Skeletal muscle cell (primary cell): ENCODE results near the gene ASPHD2.

Experiments
- DNase-seq: peaks from one replicate; pipeline ENCODE4 v3.0.0-alpha.2; 2010; ENCODE audit warnings: low read depth
- H3K4me3 ChIP-seq: 2 replicates; pipeline ENCODE4 v1.5.1; 2011; ENCODE audit warnings: low read depth, mild to moderate bottlenecking, control low read depth, low read length, moderate library complexity

Gene ASPHD2

GRCh38 chr22:26485806-26486390 lies 56.8 kb downstream of the ASPHD2 start:
- H3K4me3 ChIP-seq, result no peak overlapping the region
- DNase-seq, result no peak

GRCh38 chr22:26486394-26486793 lies 57.3 kb downstream of the ASPHD2 start:
- DNase-seq, result no peak
- no peak overlapping the region for H3K4me3 ChIP-seq

GRCh38 chr22:26487996-26488395 lies 58.9 kb downstream of the ASPHD2 start:
- no peak overlapping the region for H3K4me3 ChIP-seq
- DNase-seq, result no peak

GRCh38 chr22:26489447-26490036 lies 60.5 kb downstream of the ASPHD2 start:
- no peak for DNase-seq
- no peak overlapping the region for H3K4me3 ChIP-seq

GRCh38 chr22:26492220-26492619 lies 63.2 kb downstream of the ASPHD2 start:
- DNase-seq, result no peak
- H3K4me3 ChIP-seq, result no peak overlapping the region

- no peak for DNase-seq
Measured at GRCh38 chr22:26494506-26494905, 65.4 kb downstream of the ASPHD2 start.

More at GRCh38 chr22:26494506-26494905, 65.4 kb downstream of the ASPHD2 start:
- H3K4me3 ChIP-seq, result no peak overlapping the region
